Activated effector memory CD4-positive, alpha-beta T cell treated with Interleukin-2 at 50 U/mL for 16 hours (primary cell): ENCODE measurements around the gene EXD2.
"Not testable (repeated sequence)": the region's sequence is repeated elsewhere in the genome, so short reads cannot be mapped to it uniquely, and the experiment has no call there.

Experiments used
- DNase-seq: peaks from one replicate; pipeline ENCODE4 v3.0.0-alpha.2; 2020

The EXD2 gene

DNA sequence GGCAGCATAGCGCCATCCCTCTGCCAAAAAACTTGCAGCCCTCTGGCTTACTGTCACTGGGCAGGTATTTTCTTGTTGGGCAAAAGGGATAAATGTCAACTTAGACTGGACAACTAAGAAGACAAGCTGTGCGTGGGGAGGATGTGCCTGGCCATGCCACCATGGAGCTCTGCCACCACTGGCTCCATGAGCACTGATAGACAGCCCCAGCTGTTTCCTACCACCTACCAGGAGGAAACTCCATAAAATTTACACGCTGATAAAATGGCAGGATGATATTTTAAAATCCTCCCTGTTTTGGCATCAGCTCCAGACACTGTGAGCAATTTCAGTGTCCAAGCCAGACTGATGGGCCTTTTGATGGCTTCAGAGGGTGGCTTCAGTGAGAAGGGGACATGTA, 61.6 kb downstream of the EXD2 start:
- DNase-seq, result no peak

DNA sequence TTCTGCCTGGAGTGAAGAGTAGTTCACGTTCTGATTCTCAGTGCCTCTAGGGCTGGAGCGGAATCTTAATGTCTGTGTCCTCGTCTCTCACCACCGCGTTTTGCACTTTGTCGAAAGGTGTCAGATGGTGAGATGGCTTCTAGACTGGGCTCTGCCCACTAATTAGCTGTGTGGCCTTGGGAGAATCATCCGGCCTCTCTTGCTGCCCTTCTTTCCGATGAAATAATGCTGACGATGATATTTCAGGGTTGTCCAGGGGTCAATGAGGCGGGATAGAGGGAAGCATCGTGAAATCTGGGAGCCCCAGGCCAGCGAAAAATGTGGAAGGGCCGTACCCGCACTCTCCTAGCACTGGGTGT, 67.8 kb downstream of the EXD2 start:
- no peak for DNase-seq

DNA sequence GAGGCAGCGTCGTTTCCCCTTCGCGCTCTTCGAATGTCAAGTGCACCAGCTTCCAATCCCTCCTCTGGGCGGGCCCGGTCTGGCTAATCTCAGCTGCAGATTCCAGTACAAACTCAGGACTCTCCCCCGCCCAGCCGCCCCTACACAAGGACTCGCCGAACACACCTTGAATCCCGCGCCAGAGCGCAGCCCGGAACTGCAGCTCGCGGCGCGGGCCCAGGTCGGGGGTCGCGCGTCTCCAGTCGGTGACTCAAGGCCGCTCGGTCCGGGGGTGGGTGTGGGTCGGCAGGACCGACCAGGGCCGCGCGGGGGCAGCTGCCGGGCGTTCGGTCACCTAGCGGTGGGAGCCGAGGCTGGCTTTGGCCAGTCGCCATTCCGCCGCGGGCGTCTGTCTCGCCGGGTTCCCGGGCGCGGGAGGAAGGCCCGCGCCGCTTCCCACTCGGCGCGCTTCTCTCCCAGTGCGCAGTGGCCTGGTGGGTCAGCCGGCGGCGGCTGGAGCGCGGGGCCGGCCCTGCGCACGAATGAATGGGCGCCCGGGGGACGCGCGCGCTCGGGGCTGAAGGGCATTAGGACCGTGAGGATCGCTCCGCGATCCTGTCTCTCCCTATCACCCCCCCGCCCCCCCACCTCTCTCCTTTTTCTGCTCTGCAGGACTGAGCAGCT, 68.4 kb downstream of the EXD2 start, which contains the start of gene GALNT16:
Gene GALNT16, plus strand, starts transcription at position 632 of the 663 bp plus-strand sequence. CDS start 133 bp downstream, outside the sequence.
- no peak for DNase-seq

DNA sequence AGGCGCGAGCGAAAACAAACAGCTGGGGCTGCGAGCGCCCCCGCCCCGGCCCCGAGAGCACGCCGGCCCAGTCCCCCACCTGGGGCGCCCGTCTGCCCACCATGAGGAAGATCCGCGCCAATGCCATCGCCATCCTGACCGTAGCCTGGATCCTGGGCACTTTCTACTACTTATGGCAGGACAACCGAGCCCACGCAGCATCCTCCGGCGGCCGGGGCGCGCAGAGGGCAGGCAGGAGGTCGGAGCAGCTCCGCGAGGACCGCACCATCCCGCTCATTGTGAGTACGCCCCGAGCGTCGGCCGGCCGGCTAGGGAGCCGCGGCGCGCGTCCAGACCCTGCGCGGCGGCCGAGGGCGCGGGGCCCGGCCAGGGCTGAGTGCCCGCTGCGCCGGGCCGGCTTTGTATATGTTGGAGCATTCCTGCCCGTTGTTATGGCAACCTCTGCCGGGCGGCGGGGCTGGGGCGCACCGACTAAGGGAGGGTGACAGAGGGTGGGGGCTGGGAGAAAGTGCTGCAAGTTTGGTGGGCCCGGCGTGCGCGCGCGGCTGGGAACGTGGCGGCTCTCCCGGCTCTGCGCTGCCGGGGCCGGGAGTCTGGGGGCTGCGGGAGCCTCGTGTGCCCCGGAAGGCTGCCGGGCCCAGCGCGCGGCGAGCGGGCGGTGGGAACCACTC, 69.0 kb downstream of the EXD2 start:
- DNase-seq, result no peak

DNA sequence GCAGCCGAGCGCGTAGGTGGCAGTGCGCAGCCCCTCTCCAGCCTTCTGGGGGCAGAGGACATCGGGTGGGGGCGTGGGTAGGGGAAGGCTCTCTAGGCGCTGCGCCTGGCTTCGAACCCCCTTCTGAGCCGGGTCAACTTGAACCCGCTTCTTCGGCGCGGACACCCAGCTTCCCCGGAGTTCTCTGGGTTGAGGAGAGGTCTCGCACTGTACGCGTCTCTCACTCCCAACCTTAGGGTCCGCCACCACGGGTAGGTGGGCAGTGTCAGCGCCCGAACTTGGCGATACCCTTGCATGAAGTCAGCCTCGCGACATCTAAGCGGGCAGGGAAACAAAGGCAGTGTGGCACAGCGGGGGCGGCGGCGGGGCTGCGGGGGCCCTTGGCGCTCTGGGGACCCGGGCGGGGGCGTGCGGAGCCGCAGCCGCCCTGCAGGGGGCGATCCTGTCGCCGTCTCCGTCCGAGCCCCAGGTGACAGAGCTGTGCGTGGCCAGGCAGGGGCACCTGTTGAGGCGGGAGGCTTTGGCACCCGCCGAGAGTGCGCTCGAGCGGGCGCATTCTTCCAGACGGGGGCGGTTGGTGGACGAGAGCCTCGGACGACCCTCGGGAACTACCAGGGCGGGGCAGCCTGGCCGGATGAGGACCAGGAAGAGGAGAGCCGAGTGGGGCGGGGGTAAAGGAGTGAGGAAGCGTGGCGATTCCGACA, 69.7 kb downstream of the EXD2 start:
- DNase-seq, result no peak

DNA sequence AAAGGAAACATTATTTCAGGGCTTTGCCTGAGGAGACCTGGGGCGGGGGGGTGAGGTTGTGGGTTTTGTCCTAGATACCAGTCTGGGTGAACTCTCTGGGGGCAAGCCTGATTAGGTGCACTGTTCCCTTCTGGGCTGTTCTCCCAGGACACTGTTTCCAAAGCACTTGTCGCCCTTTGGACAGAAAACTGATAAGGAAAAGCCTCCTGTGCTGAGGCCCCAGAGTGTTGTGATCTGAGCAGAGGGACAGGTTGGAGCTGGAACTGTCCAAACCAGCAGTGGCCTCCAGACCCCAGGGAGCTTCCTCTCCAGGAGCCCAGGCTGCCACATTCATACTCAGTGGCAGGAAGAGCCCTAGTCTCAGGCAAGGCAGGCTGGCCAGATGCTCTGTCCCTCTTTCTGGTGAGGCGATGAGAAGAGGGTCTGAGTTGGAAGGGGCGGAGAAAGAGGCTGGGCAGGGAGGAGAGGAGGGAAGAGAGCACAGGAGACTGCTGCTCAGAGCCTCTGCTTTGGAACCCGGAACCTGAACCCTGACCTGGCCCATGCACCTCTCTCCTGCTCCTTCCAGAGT, 70.5 kb downstream of the EXD2 start:
- no peak for DNase-seq

DNA sequence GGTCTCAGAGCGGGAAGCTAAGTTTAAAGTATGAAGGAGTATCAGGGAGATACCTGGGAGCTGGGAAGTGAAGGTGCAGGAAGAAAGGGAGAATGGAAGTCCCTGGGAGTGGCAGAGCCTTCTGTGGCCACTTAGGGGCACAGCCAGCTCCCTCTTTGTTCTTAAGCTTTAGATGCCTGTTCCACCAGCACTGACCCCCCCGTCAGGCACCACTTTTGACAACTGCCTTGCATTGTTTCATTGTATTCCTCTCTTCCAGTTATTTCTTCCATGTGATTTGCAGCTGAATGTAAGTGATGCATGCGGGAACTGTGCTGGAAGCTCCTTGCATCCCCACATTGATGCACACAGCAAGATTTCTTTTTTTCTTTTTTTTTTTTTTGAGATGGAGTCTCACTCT, 71.2 kb downstream of the EXD2 start:
- no peak for DNase-seq

DNA sequence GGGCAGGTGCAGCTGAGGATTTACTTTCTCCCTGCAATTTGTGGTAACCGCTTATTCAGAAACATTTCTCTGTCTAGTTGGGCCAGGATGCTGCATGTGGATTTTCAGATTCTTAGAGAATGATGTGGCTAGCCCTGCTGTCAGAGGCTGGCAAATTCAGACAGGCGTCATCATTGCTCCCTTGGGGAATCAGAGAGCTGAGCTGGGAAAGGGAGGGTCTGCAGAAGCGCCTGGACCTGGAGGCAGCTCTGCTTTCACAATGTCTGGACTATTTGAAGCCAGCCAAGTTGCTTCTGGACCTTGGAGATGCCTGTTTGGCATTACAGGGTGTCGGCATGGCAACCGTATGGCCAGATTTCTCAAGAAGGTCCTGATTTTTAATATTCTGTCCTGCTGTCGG, 72.1 kb downstream of the EXD2 start:
- no peak for DNase-seq

DNA sequence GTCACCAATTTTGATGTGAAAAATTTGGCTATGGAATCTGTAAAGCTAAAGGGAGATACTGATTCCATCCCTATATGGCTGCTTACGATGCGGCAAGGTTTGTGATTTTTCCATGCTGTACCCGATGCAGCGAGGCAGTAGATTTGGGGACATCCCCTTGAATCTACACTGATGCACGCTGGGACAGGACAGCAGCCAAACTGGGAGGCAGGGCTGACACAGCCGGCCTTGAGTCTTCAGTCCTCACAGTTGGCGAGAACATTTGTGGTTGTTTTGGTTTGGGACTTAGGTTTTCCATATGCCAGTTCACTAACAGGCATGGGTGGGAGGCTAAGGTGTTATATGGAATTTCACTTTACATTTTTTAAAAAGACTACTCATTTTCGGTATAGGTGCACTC, 72.5 kb downstream of the EXD2 start:
- DNase-seq, result no peak

DNA sequence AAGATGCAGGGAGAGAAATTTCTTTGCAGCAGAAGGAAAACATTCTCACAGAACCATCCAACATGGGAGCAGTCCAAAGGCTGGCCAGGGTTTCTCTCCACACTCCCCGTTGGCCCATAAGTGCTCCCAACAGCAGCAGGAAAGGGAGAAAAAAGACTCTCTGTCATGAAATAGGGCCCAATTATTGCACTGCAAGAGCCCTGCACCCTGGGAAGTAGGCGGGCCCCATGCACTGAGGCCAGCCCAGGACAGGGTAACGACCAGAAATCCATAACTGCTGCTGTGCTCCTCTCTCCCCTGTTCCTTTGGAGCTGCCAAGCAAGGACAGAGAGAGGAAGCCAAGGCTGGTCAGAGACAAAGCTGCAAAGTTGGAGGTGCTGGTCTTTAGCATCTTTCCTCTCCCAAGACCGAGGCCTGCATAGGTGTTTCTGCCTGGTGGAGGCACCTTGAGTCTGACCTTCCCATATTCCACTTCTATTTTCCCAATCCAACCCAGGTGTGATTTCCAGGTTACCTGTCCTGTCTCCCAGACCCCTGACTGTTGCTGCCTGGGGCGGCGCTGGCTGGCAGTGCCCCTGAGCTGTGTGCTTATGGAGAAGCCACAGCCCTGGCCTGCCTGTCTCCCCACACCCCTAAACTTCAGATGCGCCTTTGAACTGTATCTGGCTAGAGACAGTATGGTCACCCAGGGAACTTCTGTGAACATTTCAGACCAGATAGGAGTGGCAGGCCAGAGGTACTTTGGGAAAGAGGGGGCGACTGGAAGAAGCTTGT, 75.5 kb downstream of the EXD2 start:
- DNase-seq, result no peak

DNA sequence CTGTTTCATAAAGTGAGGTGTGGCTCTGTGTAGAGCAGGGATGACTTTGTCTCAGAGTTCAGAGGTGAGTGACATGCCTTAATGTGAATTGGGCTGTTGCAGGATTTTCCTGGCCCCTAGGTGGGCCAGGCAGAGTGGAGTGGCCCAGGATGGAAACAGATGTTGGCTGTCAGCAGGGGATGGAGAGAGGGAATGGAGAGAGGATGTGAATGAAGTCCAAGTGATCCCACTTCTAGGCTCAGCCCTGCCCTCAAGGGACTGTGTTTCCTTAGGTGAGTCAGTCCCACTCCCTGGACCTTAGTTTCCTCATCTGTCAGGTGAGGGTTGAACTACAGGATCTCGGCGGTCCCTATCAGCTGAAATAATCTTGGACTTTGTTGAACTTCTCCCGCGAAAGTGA, 76.2 kb downstream of the EXD2 start:
- DNase-seq, result no peak

DNA sequence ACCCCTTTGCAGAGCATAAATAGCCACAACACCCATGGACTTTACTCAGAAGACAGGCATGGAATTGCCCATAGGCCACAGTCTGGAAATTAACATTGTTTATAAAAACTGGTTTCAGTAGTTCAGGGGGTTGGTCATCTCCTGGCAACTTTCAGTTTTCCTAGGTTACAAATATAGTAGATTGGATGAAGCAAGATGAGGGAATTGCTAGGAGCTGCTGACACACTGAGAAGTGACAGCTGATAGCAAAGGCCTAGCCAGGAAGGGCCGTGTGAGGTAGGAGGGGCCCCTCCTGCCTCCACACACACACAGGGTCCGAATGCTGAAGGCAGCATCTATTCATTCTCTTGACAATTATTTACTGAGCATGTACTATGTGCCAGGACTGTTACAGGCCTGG, 76.9 kb downstream of the EXD2 start:
- no peak for DNase-seq

DNA sequence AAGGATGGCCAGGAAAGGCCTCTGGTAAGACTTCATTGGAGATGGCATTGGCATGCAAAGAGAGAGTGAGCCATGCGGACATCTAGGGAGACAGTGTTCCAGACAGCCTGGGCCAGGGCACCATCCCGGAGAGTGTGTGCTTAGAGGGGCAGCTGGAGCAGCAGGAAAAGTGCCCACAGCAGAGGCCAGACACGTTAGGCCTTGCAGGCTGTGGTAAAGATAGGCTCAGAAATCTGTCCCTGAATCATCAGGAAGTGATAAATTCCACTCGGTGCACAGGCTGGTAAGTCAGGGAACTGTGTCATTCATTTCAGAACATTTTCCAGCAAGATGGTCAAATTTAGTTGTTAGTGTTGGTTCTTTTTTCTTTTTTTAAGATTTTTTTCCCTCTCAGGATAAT, 77.5 kb downstream of the EXD2 start:
- DNase-seq, result no peak

DNA sequence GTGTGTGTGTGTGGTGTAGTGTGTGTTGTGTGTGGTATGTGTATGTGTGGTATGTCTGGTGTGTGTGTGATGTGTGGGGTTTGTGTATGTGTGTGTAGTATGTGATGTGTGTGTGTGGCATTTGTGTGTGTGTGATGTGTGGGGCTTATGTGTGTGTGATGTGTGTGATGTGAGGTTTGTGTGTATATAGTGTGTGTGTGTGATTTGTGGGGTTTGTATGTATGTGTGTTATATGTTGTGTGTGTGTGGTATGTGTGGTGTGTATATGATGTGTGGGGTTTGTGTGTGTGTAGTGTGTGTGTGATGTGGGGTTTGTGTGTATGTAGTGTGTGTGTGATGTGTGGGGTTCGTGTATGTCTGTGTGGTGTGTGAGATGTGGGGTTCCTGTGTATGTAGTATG, 78.1 kb downstream of the EXD2 start:
- no peak for DNase-seq

DNA sequence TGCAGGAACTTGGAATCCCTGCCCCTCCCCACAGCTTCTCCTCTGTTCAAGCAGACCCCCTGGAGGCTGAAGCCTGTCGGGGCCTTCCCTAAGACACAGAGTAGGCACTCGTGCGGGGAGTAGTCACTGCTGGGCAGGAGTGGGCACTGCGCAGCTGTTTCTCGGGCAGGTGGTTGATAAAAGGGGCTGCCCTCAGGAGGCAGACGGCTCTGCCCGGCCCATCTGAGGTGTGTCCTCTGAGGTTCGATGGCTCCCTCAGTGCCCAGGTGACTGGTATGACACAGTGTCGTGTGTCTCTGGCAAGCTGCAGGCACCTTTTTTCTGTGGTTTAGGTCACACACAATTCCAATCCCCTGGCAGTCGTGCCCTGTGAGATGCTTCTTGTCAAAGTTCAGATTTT, 78.8 kb downstream of the EXD2 start:
- no peak for DNase-seq

DNA sequence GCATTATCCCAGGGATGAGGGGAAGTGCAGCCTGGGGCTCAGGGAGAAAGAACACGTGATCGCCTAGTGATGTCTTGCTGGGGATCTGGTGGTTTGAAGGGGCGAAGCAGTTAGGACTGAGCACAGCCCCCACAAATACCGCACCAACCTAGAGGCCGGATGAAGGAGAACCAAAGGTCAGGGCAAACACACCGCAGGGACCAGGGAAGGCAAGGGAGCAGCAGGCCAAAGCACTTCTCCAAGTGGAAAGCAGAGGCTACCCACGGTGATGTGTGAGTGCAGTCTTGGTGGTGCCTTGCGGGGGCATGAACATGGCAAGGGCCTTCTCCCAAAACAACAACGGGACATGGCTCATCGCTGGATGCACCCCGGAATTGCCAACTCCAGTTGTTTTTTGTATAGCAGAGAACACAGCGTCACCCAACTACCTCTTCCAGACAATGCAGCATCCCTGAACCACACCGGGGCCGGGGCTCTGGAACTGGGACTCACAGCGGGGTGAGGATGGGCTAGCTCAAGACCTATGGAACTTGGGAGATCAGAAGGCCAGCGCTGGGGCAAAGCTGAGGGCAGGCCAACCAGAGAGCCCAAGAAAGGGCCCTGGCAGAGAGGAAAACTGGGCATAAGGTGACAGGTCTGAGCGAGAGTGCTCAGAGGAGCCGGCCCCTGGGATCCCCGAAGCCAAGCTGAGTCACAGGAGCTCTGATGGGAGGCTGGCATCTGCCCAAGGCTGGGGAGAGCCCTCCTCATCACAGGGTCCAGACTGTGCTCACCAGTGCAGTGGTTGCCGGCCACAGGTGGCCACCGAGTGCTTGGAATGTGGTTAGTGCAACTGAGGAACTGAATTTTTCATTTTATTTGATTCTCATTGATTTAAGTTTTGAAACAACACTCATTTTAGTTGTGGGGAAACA, 79.8 kb downstream of the EXD2 start:
- no peak for DNase-seq

DNA sequence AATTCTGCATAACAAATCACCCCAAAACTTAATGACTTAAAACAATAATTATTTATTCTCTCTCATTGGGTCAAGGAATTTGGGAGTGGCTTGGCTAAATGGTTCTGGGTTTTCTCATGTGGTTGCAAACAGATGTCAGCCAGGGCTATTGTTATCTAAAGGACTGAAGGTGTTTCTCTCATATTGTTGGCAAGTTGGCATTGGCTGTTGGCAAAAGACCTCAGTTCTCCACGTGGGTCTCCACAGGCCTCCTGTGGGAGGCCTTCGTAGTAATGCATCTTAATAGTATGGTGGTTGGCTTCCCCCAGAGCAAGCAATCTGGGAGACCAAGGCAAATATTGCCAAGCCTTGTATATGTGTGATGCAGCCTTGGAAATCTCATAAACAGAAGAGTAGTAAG, 83.0 kb downstream of the EXD2 start:
- DNase-seq, result no peak

DNA sequence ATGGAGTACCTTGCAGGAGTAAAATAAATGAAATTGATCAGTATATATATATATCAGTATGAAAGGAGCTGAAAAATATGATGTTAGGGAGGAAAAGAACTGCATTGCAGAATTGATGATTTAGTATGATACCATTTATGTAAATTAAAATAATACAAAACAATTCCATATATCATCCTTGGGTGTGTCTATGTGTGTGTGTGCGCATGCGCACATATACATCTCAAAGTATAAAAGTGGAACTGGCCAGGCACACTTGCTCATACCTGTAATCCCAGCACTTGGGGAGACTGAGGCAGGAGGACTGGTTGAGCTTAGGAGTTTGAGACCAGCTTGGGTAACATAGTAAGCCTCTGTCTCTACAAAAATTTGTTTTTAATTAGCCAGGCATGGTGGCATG, 84.0 kb downstream of the EXD2 start:
- no peak for DNase-seq

DNA sequence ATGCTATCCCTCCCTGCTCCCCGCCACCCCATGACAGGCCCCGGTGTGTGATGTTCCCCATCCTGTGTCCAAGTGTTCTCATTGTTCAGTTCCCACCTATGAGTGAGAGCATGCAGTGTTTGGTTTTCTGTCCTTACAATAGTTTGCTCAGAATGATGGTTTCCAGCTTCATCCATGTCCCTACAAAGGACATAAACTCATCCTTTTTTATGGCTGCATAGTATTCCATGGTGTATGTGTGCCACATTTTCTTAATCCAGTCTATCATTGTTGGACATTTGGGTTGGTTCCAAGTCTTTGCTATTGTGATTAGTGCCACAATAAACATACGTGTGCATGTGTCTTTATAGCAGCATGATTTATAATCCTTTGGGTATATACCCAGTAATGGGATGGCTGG, 86.1 kb downstream of the EXD2 start:
- DNase-seq, result not testable (repeated sequence)

DNA sequence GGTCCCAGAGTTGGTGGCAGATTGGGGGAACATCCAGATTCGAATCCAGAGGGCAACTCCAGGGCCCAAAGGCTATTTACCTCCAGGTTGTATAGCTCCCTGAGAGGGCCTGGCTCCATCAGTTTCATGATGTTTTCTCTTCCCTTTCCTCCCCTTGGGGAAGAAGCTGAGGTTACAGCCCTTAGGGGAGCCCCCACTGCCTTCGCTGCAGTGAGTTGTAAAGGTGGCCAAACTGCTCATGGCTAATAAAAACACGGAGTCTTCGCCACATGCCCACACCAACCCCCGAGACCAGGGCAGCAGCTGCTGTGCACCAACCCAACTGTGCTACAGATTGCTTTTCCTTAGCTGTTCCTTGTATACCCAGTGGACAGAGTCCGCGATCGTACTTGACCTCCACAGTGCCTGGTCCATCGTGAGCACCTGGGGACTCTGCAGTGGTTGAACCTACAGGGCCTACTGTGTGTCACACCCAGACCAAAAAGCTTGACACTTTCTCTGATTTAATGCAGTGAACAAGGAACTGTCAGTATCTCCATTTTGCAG, 89.5 kb downstream of the EXD2 start:
- DNase-seq, result no peak

DNA sequence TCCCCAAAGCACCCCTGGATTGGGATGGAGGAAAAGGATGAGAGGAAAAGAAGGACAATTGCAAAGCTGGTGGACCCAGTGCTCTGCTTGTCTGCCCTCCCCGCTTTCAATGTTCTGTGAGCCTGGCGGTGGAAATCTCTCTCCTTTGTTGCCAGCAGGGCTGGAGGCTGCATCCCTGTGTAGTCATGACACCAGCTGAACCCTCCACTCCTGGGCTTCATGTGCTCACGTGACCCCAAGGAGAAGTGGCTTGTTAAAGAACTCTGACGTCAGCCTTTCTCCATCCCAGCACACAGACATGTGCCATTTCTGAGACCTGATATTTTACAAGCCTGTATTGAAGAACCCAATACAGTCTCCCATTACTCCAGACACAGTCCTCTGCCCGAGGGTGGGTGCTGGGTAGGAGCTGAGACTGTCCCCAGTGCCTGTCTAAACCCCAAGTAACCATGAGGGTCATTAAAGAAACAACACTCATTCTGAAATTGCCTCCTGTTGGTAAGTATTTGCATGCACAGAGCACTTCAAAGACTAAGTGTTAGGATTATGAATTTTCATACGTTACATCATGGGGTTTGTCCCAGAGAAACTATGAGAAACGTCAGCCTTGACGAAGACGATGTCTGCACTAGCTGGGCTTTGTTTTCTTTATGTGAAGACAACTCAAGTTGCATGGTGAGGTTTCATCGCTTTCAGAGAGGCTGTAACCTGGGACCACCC, 90.3 kb downstream of the EXD2 start:
- DNase-seq, result no peak
